HepG2 (cell line): ENCODE results near the gene PIF1. TPM values are rescaled to one million over a fixed set of nuclear protein-coding genes. Genes with fewer than 3 reads are reported as not detected.
A peak's percentile ranks its signal among the peaks of the same experiment; 100 is the strongest.

Experiments
- CREM ChIP-seq, 2 experiments: sonication (generic) in 1 of 2; formaldehyde crosslinking in 1 of 2; IDR thresholded peaks; 2 replicates each; pipeline versions ENCODE4 v1.4.0 to v1.6.1; 2016 to 2020; ENCODE audit warnings: antibody characterized with exemption in 1 of 2, mild to moderate bottlenecking in 1 of 2, missing genetic modification reagents in 1 of 2
- FOXA3 ChIP-seq: IDR thresholded peaks from 2 replicates; pipeline ENCODE4 v1.6.1; 2016; ENCODE audit warnings: missing genetic modification reagents, missing compliant biosample characterization
- HHEX ChIP-seq: IDR thresholded peaks from 2 replicates; pipeline ENCODE4 v1.6.1; 2016; ENCODE audit warnings: control low read depth
- KLF6 ChIP-seq: IDR thresholded peaks from 2 replicates; pipeline ENCODE4 v1.8.0; 2016; ENCODE audit warnings: missing biosample characterization, missing genetic modification reagents
- MAF1 ChIP-seq: sonication (generic); formaldehyde crosslinking; IDR thresholded peaks from 2 replicates; pipeline ENCODE4 v1.5.0; 2020; ENCODE audit warnings: missing genetic modification reagents, borderline replicate concordance
- PITX1 ChIP-seq: sonication (generic); formaldehyde crosslinking; IDR thresholded peaks from 2 replicates; pipeline ENCODE4 v1.5.1; 2020; ENCODE audit warnings: mild to moderate bottlenecking, missing genetic modification reagents
- U2AF2 ChIP-seq: fragments of 200-400 bp; formaldehyde crosslinking; IDR thresholded peaks from 2 replicates; pipeline ENCODE4 v1.6.1; 2017; ENCODE audit warnings: low read depth, mild to moderate bottlenecking, low read length
- ZNF224 ChIP-seq: sonication (generic); formaldehyde crosslinking; IDR thresholded peaks from 2 replicates; pipeline ENCODE4 v1.5.0; 2020; ENCODE audit warnings: mild to moderate bottlenecking, missing genetic modification reagents
- ZNF253 ChIP-seq: sonication (generic); formaldehyde crosslinking; IDR thresholded peaks from 2 replicates; pipeline ENCODE4 v1.8.0; 2022; ENCODE audit warnings: mild to moderate bottlenecking, missing genetic modification reagents, borderline replicate concordance
- polyA plus RNA-seq, 8 experiments: library from polyadenylated mRNA; depleted of rRNA in 3 of 8; stranded (reverse) in 7 of 8; unstranded in 1 of 8; fragments of >200 nt; fragmentation: Illumina TruSeq in 4 of 8; extraction: Trizol in 4 of 8; gene quantifications; 2 replicates each; pipeline versions ENCODE4 v1.2.1 to v1.2.3, GENCODE V29; 2011 to 2016; ENCODE audit warnings: low read depth in 4 of 8, missing spikeins in 1 of 8, mixed read lengths in 1 of 8; ENCODE audit not compliant: insufficient read depth in 1 of 8
- total RNA-seq, 5 experiments: library from RNA; depleted of rRNA; stranded (reverse); fragments of >200 nt; fragmentation: Illumina TruSeq; extraction: Trizol; gene quantifications; 2 replicates each; pipeline ENCODE4 v1.2.3, GENCODE V29; 2016; ENCODE audit warnings: low read depth in 1 of 5
- TF ChIP-seq, protein P1 (sequence below): sonication (generic); formaldehyde crosslinking; IDR thresholded peaks from 2 replicates; pipeline ENCODE4 v1.5.1; 2020; ENCODE audit warnings: mild to moderate bottlenecking, missing genetic modification reagents
- TF ChIP-seq, protein P2 (sequence below): sonication (generic); formaldehyde crosslinking; conservative IDR thresholded peaks from 2 replicates; pipeline ENCODE4 v1.8.1; 2023; ENCODE audit warnings: missing genetic modification reagents
- TF ChIP-seq, protein P3 (sequence below): sonication (generic); formaldehyde crosslinking; IDR thresholded peaks from one replicate; pipeline ENCODE4 v1.5.1; 2020; ENCODE audit warnings: mild to moderate bottlenecking, missing genetic modification reagents; ENCODE audit errors: not compliant biosample characterization
- TF ChIP-seq, protein P4 (sequence below): sonication (generic); formaldehyde crosslinking; IDR thresholded peaks from 2 replicates; pipeline ENCODE4 v1.9.0; 2022; ENCODE audit warnings: low read depth, missing genetic modification reagents

PIF1 gene
- total and polyA plus RNA-seq, 2 of the 13 experiments (the other 11 are each of a cell fraction or from before 2014, with no cell fraction given), result 18.5 to 19.7 TPM

DNA sequence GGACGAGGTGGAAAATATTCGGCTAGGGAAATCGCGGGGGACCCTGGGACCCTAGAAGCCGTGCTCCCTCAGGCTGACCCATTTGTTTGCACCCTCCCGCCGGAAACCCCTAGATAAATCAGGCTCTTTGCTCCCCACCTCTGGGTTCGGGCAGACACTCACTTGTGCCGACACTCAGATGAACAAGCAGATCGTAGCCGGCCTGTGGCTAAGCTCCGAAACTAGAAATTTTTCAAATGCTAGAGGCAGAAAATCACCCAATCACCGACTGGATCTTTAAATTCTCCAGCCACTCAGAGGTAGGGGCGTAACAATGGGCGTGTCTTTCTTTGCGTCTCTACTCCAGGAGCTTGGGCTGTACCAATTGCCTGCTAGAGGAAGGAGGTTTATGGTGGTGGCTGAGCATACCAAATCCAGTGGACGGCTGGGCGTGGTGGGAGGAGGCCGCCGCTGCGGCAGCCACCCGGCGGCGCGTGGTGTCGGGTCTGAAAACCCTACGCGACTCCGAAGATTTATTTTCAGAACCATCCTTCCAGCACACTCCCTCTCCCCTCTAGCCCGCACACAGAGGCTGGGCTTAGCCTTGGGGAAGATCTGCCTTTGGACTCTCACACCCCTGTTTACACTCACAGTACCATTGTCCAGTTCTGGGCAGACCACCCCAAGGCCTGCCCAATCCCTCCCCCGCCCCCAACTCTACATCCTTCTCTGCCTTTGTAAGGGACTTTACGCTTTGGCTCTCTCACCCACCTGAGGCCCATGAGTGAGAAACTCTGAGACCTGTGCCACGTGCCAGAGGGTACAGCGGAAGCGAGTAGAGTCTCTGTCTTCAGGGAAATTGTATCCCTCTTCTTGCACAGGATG is at the start of gene PIF1 (continued):
- no peak for TF ChIP-seq CREM (IDR thresholded peaks at IDR 0.05)
- no peak for TF ChIP-seq CREM (CRISPR knock-in tag; IDR thresholded peaks at IDR 0.05)
- no peak; the same call in 1 of the 2 replicates for TF ChIP-seq MAF1 (CRISPR knock-in tag)
- peak; percentile 74; the same call in 1 of the 2 replicates for TF ChIP-seq PITX1 (CRISPR knock-in tag)
- TF ChIP-seq, protein P1, sequence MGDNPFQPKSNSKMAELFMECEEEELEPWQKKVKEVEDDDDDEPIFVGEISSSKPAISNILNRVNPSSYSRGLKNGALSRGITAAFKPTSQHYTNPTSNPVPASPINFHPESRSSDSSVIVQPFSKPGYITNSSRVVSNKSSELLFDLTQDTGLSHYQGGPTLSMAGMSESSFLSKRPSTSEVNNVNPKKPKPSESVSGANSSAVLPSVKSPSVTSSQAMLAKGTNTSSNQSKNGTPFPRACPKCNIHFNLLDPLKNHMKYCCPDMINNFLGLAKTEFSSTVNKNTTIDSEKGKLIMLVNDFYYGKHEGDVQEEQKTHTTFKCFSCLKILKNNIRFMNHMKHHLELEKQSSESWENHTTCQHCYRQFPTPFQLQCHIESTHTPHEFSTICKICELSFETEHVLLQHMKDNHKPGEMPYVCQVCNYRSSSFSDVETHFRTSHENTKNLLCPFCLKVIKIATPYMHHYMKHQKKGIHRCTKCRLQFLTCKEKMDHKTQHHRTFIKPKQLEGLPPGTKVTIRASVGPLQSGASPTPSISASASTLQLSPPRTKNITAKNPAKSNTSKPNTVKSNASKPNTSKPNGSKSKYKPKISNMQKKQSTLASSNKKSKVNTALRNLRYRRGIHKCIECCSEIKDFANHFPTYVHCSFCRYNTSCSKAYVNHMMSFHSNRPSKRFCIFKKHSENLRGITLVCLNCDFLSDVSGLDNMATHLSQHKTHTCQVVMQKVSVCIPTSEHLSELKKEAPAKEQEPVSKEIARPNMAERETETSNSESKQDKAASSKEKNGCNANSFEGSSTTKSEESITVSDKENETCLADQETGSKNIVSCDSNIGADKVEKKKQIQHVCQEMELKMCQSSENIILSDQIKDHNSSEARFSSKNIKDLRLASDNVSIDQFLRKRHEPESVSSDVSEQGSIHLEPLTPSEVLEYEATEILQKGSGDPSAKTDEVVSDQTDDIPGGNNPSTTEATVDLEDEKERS (CRISPR knock-in tag), result no peak
- TF ChIP-seq ZNF224 (CRISPR knock-in tag), result no peak
- peak; percentile 85 for TF ChIP-seq FOXA3
- TF ChIP-seq U2AF2, result no peak
- TF ChIP-seq ZNF253, result no peak
- peak; percentile 77; the same call in 1 of the 2 replicates for TF ChIP-seq KLF6
- TF ChIP-seq, protein P2, sequence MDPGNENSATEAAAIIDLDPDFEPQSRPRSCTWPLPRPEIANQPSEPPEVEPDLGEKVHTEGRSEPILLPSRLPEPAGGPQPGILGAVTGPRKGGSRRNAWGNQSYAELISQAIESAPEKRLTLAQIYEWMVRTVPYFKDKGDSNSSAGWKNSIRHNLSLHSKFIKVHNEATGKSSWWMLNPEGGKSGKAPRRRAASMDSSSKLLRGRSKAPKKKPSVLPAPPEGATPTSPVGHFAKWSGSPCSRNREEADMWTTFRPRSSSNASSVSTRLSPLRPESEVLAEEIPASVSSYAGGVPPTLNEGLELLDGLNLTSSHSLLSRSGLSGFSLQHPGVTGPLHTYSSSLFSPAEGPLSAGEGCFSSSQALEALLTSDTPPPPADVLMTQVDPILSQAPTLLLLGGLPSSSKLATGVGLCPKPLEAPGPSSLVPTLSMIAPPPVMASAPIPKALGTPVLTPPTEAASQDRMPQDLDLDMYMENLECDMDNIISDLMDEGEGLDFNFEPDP (CRISPR knock-in tag), result 0 out of 2 replicates have a peak, but pooled peaks have one; percentile 69
- TF ChIP-seq, protein P3, sequence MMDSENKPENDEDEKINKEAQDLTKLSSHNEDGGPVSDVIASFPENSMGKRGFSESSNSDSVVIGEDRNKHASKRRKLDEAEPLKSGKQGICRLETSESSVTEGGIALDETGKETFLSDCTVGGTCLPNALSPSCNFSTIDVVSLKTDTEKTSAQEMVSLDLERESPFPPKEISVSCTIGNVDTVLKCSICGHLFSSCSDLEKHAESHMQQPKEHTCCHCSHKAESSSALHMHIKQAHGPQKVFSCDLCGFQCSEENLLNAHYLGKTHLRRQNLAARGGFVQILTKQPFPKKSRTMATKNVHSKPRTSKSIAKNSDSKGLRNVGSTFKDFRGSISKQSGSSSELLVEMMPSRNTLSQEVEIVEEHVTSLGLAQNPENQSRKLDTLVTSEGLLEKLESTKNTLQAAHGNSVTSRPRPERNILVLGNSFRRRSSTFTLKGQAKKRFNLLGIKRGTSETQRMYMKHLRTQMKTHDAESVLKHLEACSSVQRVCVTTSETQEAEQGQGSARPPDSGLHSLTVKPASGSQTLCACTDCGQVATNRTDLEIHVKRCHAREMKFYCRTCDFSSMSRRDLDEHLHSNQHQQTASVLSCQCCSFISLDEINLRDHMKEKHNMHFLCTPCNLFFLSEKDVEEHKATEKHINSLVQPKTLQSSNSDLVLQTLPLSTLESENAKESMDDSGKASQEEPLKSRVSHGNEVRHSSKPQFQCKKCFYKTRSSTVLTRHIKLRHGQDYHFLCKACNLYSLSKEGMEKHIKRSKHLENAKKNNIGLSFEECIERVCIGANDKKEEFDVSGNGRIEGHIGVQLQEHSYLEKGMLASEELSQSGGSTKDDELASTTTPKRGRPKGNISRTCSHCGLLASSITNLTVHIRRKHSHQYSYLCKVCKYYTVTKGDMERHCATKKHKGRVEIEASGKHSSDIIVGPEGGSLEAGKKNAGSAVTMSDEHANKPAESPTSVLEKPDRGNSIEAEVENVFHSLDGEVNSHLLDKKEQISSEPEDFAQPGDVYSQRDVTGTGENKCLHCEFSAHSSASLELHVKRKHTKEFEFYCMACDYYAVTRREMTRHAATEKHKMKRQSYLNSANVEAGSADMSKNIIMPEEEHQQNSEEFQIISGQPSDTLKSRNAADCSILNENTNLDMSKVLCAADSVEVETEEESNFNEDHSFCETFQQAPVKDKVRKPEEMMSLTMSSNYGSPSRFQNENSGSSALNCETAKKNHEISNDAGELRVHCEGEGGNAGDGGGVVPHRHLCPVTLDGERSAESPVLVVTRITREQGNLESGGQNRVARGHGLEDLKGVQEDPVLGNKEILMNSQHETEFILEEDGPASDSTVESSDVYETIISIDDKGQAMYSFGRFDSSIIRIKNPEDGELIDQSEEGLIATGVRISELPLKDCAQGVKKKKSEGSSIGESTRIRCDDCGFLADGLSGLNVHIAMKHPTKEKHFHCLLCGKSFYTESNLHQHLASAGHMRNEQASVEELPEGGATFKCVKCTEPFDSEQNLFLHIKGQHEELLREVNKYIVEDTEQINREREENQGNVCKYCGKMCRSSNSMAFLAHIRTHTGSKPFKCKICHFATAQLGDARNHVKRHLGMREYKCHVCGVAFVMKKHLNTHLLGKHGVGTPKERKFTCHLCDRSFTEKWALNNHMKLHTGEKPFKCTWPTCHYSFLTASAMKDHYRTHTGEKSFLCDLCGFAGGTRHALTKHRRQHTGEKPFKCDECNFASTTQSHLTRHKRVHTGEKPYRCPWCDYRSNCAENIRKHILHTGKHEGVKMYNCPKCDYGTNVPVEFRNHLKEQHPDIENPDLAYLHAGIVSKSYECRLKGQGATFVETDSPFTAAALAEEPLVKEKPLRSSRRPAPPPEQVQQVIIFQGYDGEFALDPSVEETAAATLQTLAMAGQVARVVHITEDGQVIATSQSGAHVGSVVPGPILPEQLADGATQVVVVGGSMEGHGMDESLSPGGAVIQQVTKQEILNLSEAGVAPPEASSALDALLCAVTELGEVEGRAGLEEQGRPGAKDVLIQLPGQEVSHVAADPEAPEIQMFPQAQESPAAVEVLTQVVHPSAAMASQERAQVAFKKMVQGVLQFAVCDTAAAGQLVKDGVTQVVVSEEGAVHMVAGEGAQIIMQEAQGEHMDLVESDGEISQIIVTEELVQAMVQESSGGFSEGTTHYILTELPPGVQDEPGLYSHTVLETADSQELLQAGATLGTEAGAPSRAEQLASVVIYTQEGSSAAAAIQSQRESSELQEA (CRISPR knock-in tag), result no peak
- TF ChIP-seq HHEX (CRISPR knock-in tag), result no peak
- TF ChIP-seq, protein P4, sequence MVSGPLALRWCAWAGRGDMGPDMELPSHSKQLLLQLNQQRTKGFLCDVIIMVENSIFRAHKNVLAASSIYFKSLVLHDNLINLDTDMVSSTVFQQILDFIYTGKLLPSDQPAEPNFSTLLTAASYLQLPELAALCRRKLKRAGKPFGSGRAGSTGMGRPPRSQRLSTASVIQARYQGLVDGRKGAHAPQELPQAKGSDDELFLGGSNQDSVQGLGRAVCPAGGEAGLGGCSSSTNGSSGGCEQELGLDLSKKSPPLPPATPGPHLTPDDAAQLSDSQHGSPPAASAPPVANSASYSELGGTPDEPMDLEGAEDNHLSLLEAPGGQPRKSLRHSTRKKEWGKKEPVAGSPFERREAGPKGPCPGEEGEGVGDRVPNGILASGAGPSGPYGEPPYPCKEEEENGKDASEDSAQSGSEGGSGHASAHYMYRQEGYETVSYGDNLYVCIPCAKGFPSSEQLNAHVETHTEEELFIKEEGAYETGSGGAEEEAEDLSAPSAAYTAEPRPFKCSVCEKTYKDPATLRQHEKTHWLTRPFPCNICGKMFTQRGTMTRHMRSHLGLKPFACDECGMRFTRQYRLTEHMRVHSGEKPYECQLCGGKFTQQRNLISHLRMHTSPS, result peak; percentile 76
